ENCODE data around the gene MYL4.

GRCh38 chr17:47230864-47231263 lies 21.7 kb downstream of the MYL4 start:
- TF ChIP-seq CTCF (IDR thresholded peaks at IDR 0.05) = no peak
- TF ChIP-seq POLR2A (IDR thresholded peaks at IDR 0.05) = peak in 1 of 2 donors; percentile 54

All from thyroid gland (tissue), 4 donors.